ENCODE measurements around the gene OSBPL1A.

GRCh38 chr18:24204904-24205303 is 192.7 kb downstream of the OSBPL1A start:
- no peak for TF ChIP-seq CTCF (IDR thresholded peaks at IDR 0.05; ENCODE audit: insufficient read depth, low read length)
- TF ChIP-seq GABPA (IDR thresholded peaks at IDR 0.05; ENCODE audit: low read depth): no peak

All from HL-60 (cell line).